Panc1 (cell line): ENCODE data around the gene TMPRSS5. TPM values are rescaled to one million over a fixed set of nuclear protein-coding genes. Genes with fewer than 3 reads are reported as not detected.

Experiments
- ATAC-seq: fragments of 200-7000 bp; cut with Tn5 transposase; 2 replicates; pipeline ENCODE4 v1.9.1; 2020; ENCODE audit warnings: mild to moderate bottlenecking, moderate library complexity
- BruUV-seq: library from RNA; stranded (reverse); fragments of 400-500 nt; replicated peaks from 2 replicates; lab custom pipeline; 2021; lab: Mats Ljungman, UMichigan
- CTCF ChIA-PET: fragments of 300-600 bp; sonication (Branson Sonifier 250); formaldehyde crosslinking; loops from one replicate; lab custom pipeline; 2022; ENCODE audit warnings: antibody characterized with exemption; lab: Charles Lee
- POLR2A ChIA-PET: fragments of 300-600 bp; sonication (Branson Sonifier 250); formaldehyde crosslinking; loops from one replicate; lab custom pipeline; 2022; ENCODE audit warnings: antibody characterized with exemption; lab: Charles Lee
- DNase-seq: peaks from one replicate; pipeline ENCODE4 v3.0.0-alpha.2; 2010; ENCODE audit warnings: low read depth, low spot score
- H3K27ac ChIP-seq: 2 replicates; pipeline ENCODE4 v1.5.1; 2011; ENCODE audit warnings: mild to moderate bottlenecking, low read length, inconsistent platforms
- H3K27me3 ChIP-seq: fragments of 200-500 bp; sonication (Bioruptor generic); 2 replicates; pipeline ENCODE4 v1.6.0; 2014; ENCODE audit warnings: low read length, inconsistent platforms; ENCODE audit not compliant: control insufficient read depth, insufficient read depth
- H3K36me3 ChIP-seq: fragments of 200-500 bp; sonication (Bioruptor generic); 2 replicates; pipeline ENCODE4 v1.5.1; 2014; ENCODE audit warnings: inconsistent platforms, mild to moderate bottlenecking, low read length, moderate library complexity; ENCODE audit not compliant: control insufficient read depth, insufficient read depth
- H3K4me1 ChIP-seq: 2 replicates; pipeline ENCODE4 v1.5.1; 2011; ENCODE audit warnings: inconsistent platforms, mild to moderate bottlenecking, low read length, moderate library complexity; ENCODE audit not compliant: control insufficient read depth, insufficient read depth
- H3K4me3 ChIP-seq, 2 experiments: 2 replicates each; pipeline ENCODE4 v1.5.1; 2011 to 2012; ENCODE audit warnings: low read depth in 2 of 2, low read length in 2 of 2, mild to moderate bottlenecking in 2 of 2, inconsistent platforms in 1 of 2, moderate library complexity in 1 of 2
- H3K9me3 ChIP-seq: fragments of 200-500 bp; sonication (Bioruptor generic); 2 replicates; pipeline ENCODE4 v1.5.1; 2014; ENCODE audit warnings: low read depth, mild to moderate bottlenecking, inconsistent platforms, low read length, moderate library complexity; ENCODE audit not compliant: control insufficient read depth, insufficient read depth
- POLR2AphosphoS5 ChIP-seq: IDR thresholded peaks from 2 replicates; pipeline ENCODE4 v1.6.1; 2012; ENCODE audit warnings: mild to moderate bottlenecking, low read depth, low read length, moderate library complexity
- REST ChIP-seq, 2 experiments: IDR thresholded peaks; 2 replicates each; pipeline ENCODE4 v1.6.1; 2011 to 2012; ENCODE audit warnings: low read depth in 2 of 2, control low read depth in 1 of 2, low read length in 1 of 2, mild to moderate bottlenecking in 1 of 2, moderate library complexity in 1 of 2; ENCODE audit not compliant: insufficient read depth in 1 of 2
- SIN3A ChIP-seq: IDR thresholded peaks from 2 replicates; pipeline ENCODE4 v1.6.1; 2012; ENCODE audit warnings: low read depth, mild to moderate bottlenecking, low read length, moderate library complexity, borderline replicate concordance; ENCODE audit not compliant: insufficient read depth
- TCF7L2 ChIP-seq: IDR thresholded peaks from 2 replicates; pipeline ENCODE4 v1.6.1; 2011; ENCODE audit warnings: mild to moderate bottlenecking, low read depth, low read length, inconsistent platforms
- in situ Hi-C: cut with HindIII; loops from 2 replicates; pipeline ENCODE4 v1.10.0; 2016; ENCODE audit warnings: low sequenced_read_pairs, low pct_unique_long_range_greater_than_20kb
- intact Hi-C: fragments of 100-400 bp; cut with micrococcal nuclease; formaldehyde crosslinking; loops from one replicate; pipeline ENCODE4 v1.10.0; 2022; ENCODE audit not compliant: unreplicated experiment
- total RNA-seq: library from RNA; stranded (reverse); gene quantifications from one replicate; pipeline ENCODE4 v1.2.1, GENCODE V29; 2021; ENCODE audit not compliant: unreplicated experiment
- TF ChIP-seq, protein P1 (sequence below): fragments of 450-650 bp; IDR thresholded peaks from 2 replicates; pipeline ENCODE4 v1.5.1; 2017; ENCODE audit warnings: mild to moderate bottlenecking

TMPRSS5 gene
- total RNA-seq, 1 experiment from 2014 or later: 0.85 TPM

- intact Hi-C loops: no loop called here
- POLR2A ChIA-PET: no interaction called here
- BruUV-seq: no TSS peak
- no peaks in the 10 kb centered on the region for H3K9me3 ChIP-seq
- CTCF ChIA-PET: no interaction called here
- H3K4me1 ChIP-seq: no peaks in the 10 kb centered on the region
- no peak overlapping the region for H3K4me3 ChIP-seq
- no peaks in the 10 kb centered on the region for H3K36me3 ChIP-seq
- TF ChIP-seq REST (IDR thresholded peaks at IDR 0.05; ENCODE audit: insufficient read depth in 1 of 2, low read depth in 2 of 2, low read length in 1 of 2) (peak in 1 of 2 experiments; percentile 58; a peak in 1 of 4 replicates), TCF7L2 (no peak), SIN3A (no peak)
- TF ChIP-seq, protein P1, sequence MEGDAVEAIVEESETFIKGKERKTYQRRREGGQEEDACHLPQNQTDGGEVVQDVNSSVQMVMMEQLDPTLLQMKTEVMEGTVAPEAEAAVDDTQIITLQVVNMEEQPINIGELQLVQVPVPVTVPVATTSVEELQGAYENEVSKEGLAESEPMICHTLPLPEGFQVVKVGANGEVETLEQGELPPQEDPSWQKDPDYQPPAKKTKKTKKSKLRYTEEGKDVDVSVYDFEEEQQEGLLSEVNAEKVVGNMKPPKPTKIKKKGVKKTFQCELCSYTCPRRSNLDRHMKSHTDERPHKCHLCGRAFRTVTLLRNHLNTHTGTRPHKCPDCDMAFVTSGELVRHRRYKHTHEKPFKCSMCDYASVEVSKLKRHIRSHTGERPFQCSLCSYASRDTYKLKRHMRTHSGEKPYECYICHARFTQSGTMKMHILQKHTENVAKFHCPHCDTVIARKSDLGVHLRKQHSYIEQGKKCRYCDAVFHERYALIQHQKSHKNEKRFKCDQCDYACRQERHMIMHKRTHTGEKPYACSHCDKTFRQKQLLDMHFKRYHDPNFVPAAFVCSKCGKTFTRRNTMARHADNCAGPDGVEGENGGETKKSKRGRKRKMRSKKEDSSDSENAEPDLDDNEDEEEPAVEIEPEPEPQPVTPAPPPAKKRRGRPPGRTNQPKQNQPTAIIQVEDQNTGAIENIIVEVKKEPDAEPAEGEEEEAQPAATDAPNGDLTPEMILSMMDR: no peak
- in situ Hi-C loops: no loop called here
- no peak overlapping the region for H3K27ac ChIP-seq
- DNase-seq (no peak), ATAC-seq (no peak)
- H3K27me3 ChIP-seq: no peaks in the 10 kb centered on the region
These were observed 62.4 kb downstream of the TMPRSS5 start for GRCh38 chr11:113643701-113644100.

GRCh38 chr11:113643006-113643585 is 63.0 kb downstream of the TMPRSS5 start:
- no peaks in the 10 kb centered on the region for H3K4me1 ChIP-seq
- ChIA-PET POLR2A (no interaction called here), CTCF (no interaction called here)
- no peaks in the 10 kb centered on the region for H3K9me3 ChIP-seq
- DNase-seq (no peak), ATAC-seq (no peak)
- BruUV-seq: no TSS peak
- in situ Hi-C loops: no loop called here
- H3K4me3 ChIP-seq: no peak overlapping the region
- H3K27me3 ChIP-seq: no peaks in the 10 kb centered on the region
- intact Hi-C loops: no loop called here
- H3K36me3 ChIP-seq: no peaks in the 10 kb centered on the region
- H3K27ac ChIP-seq: no peak overlapping the region
- TF ChIP-seq, protein P1: no peak
- TF ChIP-seq REST (IDR thresholded peaks at IDR 0.05; ENCODE audit: insufficient read depth in 1 of 2, low read depth in 2 of 2, low read length in 1 of 2) (no peak), POLR2AphosphoS5 (no peak), TCF7L2 (no peak), SIN3A (no peak)
